Fibroblast of lung (primary cell): ENCODE measurements around the gene NHS. TPM values are rescaled to one million over a fixed set of nuclear protein-coding genes. Genes with fewer than 3 reads are reported as not detected.
A peak's percentile ranks its signal among the peaks of the same experiment; 100 is the strongest.

Experiments used
- DNase-seq, 2 donors: peaks; one replicate each; pipeline versions ENCODE4 v3.0.0 to v3.0.0-alpha.2; 2010; ENCODE audit warnings: low read depth in 2 of 2
- H2AFZ ChIP-seq: 2 replicates; pipeline ENCODE4 v1.5.1; 2012; ENCODE audit warnings: low read length, control low read depth, inconsistent platforms
- H3K27ac ChIP-seq: 2 replicates; pipeline ENCODE4 v1.5.1; 2011; ENCODE audit warnings: low read length, control low read depth; ENCODE audit not compliant: insufficient read depth
- H3K27me3 ChIP-seq: 2 replicates; pipeline ENCODE4 v1.5.1; 2011; ENCODE audit warnings: mild to moderate bottlenecking, low read length; ENCODE audit not compliant: control insufficient read depth, insufficient read depth
- H3K36me3 ChIP-seq: 2 replicates; pipeline ENCODE4 v1.5.1; 2011; ENCODE audit warnings: low read length; ENCODE audit not compliant: control insufficient read depth, insufficient read depth
- H3K4me1 ChIP-seq: 2 replicates; pipeline ENCODE4 v1.5.1; 2011; ENCODE audit warnings: low read length; ENCODE audit not compliant: control insufficient read depth, insufficient read depth; ENCODE audit errors: extremely low read depth
- H3K4me2 ChIP-seq: 2 replicates; pipeline ENCODE4 v1.5.1; 2011; ENCODE audit warnings: low read length, control low read depth; ENCODE audit not compliant: insufficient read depth; ENCODE audit errors: extremely low read depth
- H3K4me3 ChIP-seq, 4 experiments: fragments of 200-600 bp in 1 of 4; sonication (generic) in 1 of 4; replicated peaks in 1 of 4; 2 replicates each; pipeline ENCODE4 v1.5.1; 2011 to 2016; ENCODE audit warnings: low read length in 4 of 4, low read depth in 3 of 4, mild to moderate bottlenecking in 3 of 4, control low read depth in 2 of 4, inconsistent platforms in 1 of 4, mixed read lengths in 1 of 4; ENCODE audit not compliant: insufficient read depth in 1 of 4; ENCODE audit errors: control extremely low read depth in 1 of 4
- H3K79me2 ChIP-seq: 2 replicates; pipeline ENCODE4 v1.5.1; 2012; ENCODE audit warnings: mild to moderate bottlenecking, low read length, inconsistent platforms; ENCODE audit not compliant: control insufficient read depth, insufficient read depth
- H3K9ac ChIP-seq: 2 replicates; pipeline ENCODE4 v1.5.1; 2011; ENCODE audit warnings: mild to moderate bottlenecking, low read length, control low read depth; ENCODE audit not compliant: insufficient read depth
- H3K9me3 ChIP-seq: 2 replicates; pipeline ENCODE4 v1.5.1; 2012; ENCODE audit warnings: low read depth, low read length; ENCODE audit not compliant: control insufficient read depth, insufficient read depth
- H4K20me1 ChIP-seq: 2 replicates; pipeline ENCODE4 v1.5.1; 2011; ENCODE audit warnings: low read length; ENCODE audit not compliant: control insufficient read depth, insufficient read depth; ENCODE audit errors: extremely low read depth
- EZH2 ChIP-seq: IDR thresholded peaks from 2 replicates; pipeline ENCODE4 v1.5.1; 2012; ENCODE audit warnings: low read length, control low read depth, mild to moderate bottlenecking; ENCODE audit errors: missing control alignments
- polyA plus RNA-seq, 2 donors: library from polyadenylated mRNA; depleted of rRNA in 1 of 2; stranded (reverse) in 1 of 2; unstranded in 1 of 2; fragments of >200 nt; gene quantifications; 2 replicates each; pipeline ENCODE4 v1.2.1, GENCODE V29; 2011 to 2012; ENCODE audit warnings: missing spikeins in 1 of 2
- total RNA-seq: library from RNA; depleted of rRNA; stranded (reverse); fragments of >200 nt; gene quantifications from 2 replicates; pipeline ENCODE4 v1.2.1, GENCODE V29; 2014
- TF ChIP-seq, protein P1 (sequence below), 2 donors: IDR thresholded peaks in 1 of 2; conservative IDR thresholded peaks in 1 of 2; 1 replicate in 1 of 2; 2 replicates in 1 of 2; pipeline ENCODE4 v1.5.1; 2011 to 2012; ENCODE audit warnings: low read length in 2 of 2, control low read depth in 1 of 2, inconsistent platforms in 1 of 2, low read depth in 1 of 2, mild to moderate bottlenecking in 1 of 2

Gene NHS
- total and polyA plus RNA-seq, 2 donors (not counting 1 experiment from before 2014, with no cell fraction given): 1.4 to 3.8 TPM

GRCh38 chrX:17395154-17395553 is 20.2 kb downstream of the NHS start:
- no peak for DNase-seq
- Histone ChIP-seq H2AFZ (no peak overlapping the region), H3K27ac (no peak overlapping the region), H3K79me2 (no peaks in the 10 kb centered on the region), H4K20me1 (no peaks in the 10 kb centered on the region), H3K36me3 (no peaks in the 10 kb centered on the region), H3K27me3 (no peaks in the 10 kb centered on the region), H3K4me3 (no peak overlapping the region), H3K4me2 (no peak overlapping the region), H3K9ac (no peak overlapping the region), H3K9me3 (no peaks in the 10 kb centered on the region), H3K4me1 (no peaks in the 10 kb centered on the region)
- TF ChIP-seq, protein P1, sequence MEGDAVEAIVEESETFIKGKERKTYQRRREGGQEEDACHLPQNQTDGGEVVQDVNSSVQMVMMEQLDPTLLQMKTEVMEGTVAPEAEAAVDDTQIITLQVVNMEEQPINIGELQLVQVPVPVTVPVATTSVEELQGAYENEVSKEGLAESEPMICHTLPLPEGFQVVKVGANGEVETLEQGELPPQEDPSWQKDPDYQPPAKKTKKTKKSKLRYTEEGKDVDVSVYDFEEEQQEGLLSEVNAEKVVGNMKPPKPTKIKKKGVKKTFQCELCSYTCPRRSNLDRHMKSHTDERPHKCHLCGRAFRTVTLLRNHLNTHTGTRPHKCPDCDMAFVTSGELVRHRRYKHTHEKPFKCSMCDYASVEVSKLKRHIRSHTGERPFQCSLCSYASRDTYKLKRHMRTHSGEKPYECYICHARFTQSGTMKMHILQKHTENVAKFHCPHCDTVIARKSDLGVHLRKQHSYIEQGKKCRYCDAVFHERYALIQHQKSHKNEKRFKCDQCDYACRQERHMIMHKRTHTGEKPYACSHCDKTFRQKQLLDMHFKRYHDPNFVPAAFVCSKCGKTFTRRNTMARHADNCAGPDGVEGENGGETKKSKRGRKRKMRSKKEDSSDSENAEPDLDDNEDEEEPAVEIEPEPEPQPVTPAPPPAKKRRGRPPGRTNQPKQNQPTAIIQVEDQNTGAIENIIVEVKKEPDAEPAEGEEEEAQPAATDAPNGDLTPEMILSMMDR (conservative IDR thresholded peaks at IDR 0.05 in 1 of 2, IDR thresholded peaks at IDR 0.05 in 1 of 2; ENCODE audit: low read depth in 1 of 2, low read length in 2 of 2): no peak
- no peak for TF ChIP-seq EZH2

DNA sequence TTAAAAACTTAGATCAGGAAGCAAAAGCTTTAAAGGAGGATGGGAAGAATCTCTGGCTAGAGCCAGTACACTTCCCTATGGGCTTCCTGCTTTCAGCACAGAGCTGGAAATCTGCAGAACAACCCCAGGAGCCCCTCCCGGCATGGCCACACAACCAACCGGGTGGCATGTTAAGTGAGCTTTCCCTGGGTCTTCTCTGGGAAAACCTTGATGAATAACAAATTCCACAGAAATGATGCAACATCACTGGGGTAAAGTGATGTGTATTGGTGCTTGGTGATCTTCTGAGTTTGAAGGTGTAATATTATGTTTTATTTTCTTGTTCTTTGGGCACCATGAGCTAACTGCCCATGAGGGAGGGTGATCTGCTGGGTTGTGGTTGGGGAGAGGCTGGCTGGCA is 22.1 kb downstream of the NHS start:
- no peaks in the 10 kb centered on the region for H3K9me3 ChIP-seq
- H4K20me1 ChIP-seq: no peaks in the 10 kb centered on the region
- no peaks in the 10 kb centered on the region for H3K4me1 ChIP-seq
- H3K4me3 ChIP-seq: no peak overlapping the region
- H3K9ac ChIP-seq: no peak overlapping the region
- no peak for TF ChIP-seq EZH2
- TF ChIP-seq, protein P1 (conservative IDR thresholded peaks at IDR 0.05 in 1 of 2, IDR thresholded peaks at IDR 0.05 in 1 of 2; ENCODE audit: low read depth in 1 of 2, low read length in 2 of 2): no peak
- H2AFZ ChIP-seq: no peak overlapping the region
- no peaks in the 10 kb centered on the region for H3K36me3 ChIP-seq
- H3K27ac ChIP-seq: no peak overlapping the region
- no peak overlapping the region for H3K4me2 ChIP-seq
- peak; percentile 26 to 69 for DNase-seq
- H3K27me3 ChIP-seq: no peaks in the 10 kb centered on the region
- H3K79me2 ChIP-seq: no peaks in the 10 kb centered on the region

GRCh38 chrX:17403189-17403691 is 28.2 kb downstream of the NHS start:
- no peaks in the 10 kb centered on the region for H4K20me1 ChIP-seq

More at GRCh38 chrX:17403189-17403691, 28.2 kb downstream of the NHS start:
- H3K27ac ChIP-seq: no peak overlapping the region
- H3K27me3 ChIP-seq: no peaks in the 10 kb centered on the region
- H2AFZ ChIP-seq: no peak overlapping the region
- TF ChIP-seq, protein P1 (conservative IDR thresholded peaks at IDR 0.05 in 1 of 2, IDR thresholded peaks at IDR 0.05 in 1 of 2; ENCODE audit: low read depth in 1 of 2, low read length in 2 of 2): no peak
- TF ChIP-seq EZH2: no peak
- H3K4me1 ChIP-seq: no peaks in the 10 kb centered on the region
- no peaks in the 10 kb centered on the region for H3K79me2 ChIP-seq
- no peaks in the 10 kb centered on the region for H3K36me3 ChIP-seq
- no peak overlapping the region for H3K4me2 ChIP-seq
- H3K9ac ChIP-seq: no peak overlapping the region
- no peak overlapping the region for H3K4me3 ChIP-seq
- H3K9me3 ChIP-seq: no peaks in the 10 kb centered on the region
- DNase-seq: peak in 1 of 2 donors; percentile 35
